HG03139 (cell line): Measurements from ENCODE around the gene LRRC4B.

ENCODE experiments used
- ATAC-seq: cut with Tn5 transposase; IDR thresholded peaks from one replicate; pipeline ENCODE4 v1.9.1; 2021; ENCODE audit not compliant: unreplicated experiment

Gene LRRC4B

GRCh38 chr19:50467566-50467965 lies 100.7 kb downstream of the LRRC4B start:
- ATAC-seq, result no peak
